ENCODE data around the gene CUL4A. TPM values are rescaled to one million over a fixed set of nuclear protein-coding genes. Genes with fewer than 3 reads are reported as not detected.

The CUL4A gene
- polyA plus RNA-seq, 1 experiment: 75.4 TPM

DNA sequence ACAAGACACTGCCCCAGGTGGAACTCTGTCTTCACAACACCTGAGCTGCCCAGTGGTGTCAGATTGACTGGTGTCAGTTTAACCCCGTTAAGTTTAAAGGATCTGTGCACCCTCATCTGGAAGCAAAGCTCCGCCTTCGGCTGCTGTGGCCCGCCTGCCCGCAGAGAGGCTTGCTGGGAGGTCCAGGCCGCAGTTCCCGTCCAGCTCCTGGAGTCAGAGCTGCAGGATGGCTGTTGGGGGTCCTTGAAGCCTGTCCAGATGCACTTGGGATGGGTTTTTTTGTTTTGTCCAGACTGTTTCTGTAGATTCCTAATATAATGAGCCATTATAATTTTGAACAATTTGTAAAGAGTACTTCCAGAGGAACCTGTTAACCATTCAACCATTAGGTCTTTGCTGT, 16.1 kb downstream of the CUL4A start:
- no peak overlapping the region for H3K4me3 ChIP-seq (ENCODE audit: low read depth, low read length)
- no peak for DNase-seq (ENCODE audit: low read depth, low spot score)
- H3K27ac ChIP-seq (ENCODE audit: low read depth, low read length): no peak overlapping the region
- H3K27me3 ChIP-seq (ENCODE audit: control insufficient read depth, insufficient read depth, low read length): no peaks in the 10 kb centered on the region
- no peaks in the 10 kb centered on the region for H3K9me3 ChIP-seq (ENCODE audit: control insufficient read depth, insufficient read depth, low read length)
- ChIA-PET POLR2A (interaction anchor here (0.9 kb wide), 1 partner anchor 16 kb away, joined by 3 read pairs; the partner anchor contains the start of gene CUL4A), CTCF (no interaction called here)
- TF ChIP-seq, protein P1, sequence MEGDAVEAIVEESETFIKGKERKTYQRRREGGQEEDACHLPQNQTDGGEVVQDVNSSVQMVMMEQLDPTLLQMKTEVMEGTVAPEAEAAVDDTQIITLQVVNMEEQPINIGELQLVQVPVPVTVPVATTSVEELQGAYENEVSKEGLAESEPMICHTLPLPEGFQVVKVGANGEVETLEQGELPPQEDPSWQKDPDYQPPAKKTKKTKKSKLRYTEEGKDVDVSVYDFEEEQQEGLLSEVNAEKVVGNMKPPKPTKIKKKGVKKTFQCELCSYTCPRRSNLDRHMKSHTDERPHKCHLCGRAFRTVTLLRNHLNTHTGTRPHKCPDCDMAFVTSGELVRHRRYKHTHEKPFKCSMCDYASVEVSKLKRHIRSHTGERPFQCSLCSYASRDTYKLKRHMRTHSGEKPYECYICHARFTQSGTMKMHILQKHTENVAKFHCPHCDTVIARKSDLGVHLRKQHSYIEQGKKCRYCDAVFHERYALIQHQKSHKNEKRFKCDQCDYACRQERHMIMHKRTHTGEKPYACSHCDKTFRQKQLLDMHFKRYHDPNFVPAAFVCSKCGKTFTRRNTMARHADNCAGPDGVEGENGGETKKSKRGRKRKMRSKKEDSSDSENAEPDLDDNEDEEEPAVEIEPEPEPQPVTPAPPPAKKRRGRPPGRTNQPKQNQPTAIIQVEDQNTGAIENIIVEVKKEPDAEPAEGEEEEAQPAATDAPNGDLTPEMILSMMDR (IDR thresholded peaks at IDR 0.05; ENCODE audit: low read depth, low read length): no peak

DNA sequence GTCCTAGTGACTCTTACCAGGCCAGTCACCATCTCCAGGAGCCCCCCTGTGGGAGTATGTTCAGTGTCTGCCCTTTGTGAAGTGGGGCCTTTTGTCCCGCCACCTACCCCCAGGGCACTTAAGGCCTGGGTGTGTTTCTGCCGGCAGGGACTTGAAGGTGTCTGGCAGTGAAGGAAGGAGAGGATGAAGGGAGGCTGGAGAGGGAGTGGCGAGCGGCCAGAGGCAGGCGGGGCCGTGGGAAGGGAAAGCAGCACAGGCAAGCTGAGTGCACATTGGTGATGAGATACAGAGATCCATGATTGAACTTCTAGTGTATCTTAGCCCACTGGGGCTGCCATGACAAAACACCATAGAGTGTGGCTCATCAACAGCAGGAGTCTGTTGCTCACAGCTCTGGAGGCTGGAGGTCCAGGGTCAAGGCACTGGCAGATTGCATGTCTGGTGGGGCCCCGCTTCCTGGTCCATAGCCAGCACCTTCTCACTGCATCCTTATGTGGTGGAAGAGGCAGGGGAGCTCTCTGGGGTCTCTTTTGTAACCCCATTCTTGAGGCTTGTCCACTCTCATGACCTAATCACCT, 17.5 kb downstream of the CUL4A start:
- no peak overlapping the region for H3K4me3 ChIP-seq (ENCODE audit: low read depth, low read length)
- ChIA-PET CTCF (no interaction called here), POLR2A (no interaction called here)
- no peaks in the 10 kb centered on the region for H3K27me3 ChIP-seq (ENCODE audit: control insufficient read depth, insufficient read depth, low read length)
- DNase-seq (ENCODE audit: low read depth, low spot score): no peak
- TF ChIP-seq, protein P1 (IDR thresholded peaks at IDR 0.05; ENCODE audit: low read depth, low read length): no peak
- H3K27ac ChIP-seq (ENCODE audit: low read depth, low read length): no peak overlapping the region
- no peaks in the 10 kb centered on the region for H3K9me3 ChIP-seq (ENCODE audit: control insufficient read depth, insufficient read depth, low read length)

DNA sequence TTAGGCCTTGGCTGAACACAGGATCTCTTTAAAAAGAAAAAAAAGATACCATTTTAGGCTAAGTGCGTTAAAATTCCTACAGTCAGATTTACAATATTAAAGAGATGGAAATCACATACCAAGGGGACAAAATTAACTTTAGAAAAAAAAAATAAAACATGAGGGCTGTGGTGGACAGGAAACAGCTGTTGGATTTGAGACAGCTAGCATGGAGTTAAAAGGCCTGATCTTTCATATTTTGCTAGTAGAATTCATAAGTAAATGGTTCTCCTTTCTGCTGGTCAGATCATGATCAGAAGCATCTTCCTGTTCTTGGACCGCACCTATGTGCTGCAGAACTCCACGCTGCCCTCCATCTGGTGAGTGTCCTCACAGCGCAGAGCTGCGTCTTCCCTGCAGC, 19.7 kb downstream of the CUL4A start:
- H3K9me3 ChIP-seq (ENCODE audit: control insufficient read depth, insufficient read depth, low read length): no peaks in the 10 kb centered on the region
- POLR2A ChIA-PET: interaction anchor here (1.3 kb wide), 1 partner anchor 20 kb away, joined by 3 read pairs; the partner anchor contains the start of gene CUL4A
- TF ChIP-seq, protein P1 (IDR thresholded peaks at IDR 0.05; ENCODE audit: low read depth, low read length): no peak
- CTCF ChIA-PET: no interaction called here
- H3K27me3 ChIP-seq (ENCODE audit: control insufficient read depth, insufficient read depth, low read length): no peaks in the 10 kb centered on the region
- H3K27ac ChIP-seq (ENCODE audit: low read depth, low read length): no peak overlapping the region
- no peak for DNase-seq (ENCODE audit: low read depth, low spot score)
- H3K4me3 ChIP-seq (ENCODE audit: low read depth, low read length): no peak overlapping the region

DNA sequence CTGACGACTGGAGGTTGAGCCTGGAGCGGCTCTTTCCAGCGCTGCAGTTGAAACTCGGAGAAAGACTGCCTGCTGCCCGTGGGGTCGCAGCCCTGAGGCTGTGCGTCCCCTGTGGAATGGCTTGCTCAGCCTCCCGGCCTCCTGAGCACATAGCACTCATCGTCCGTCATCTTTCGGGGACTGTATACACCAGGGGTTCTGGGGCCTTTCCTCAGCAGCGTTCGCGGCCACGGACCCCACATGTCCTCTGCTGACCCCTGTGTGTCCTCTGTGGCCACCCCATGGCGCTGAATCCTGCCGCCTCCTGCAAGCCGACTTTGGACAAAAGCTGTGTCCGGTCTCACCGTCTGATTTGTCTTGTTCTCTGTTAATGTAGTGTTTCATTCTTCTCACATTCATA, 20.4 kb downstream of the CUL4A start:
- Histone ChIP-seq H3K4me3 (ENCODE audit: low read depth, low read length) (no peak overlapping the region), H3K27ac (ENCODE audit: low read depth, low read length) (no peak overlapping the region), H3K9me3 (ENCODE audit: control insufficient read depth, insufficient read depth, low read length) (no peaks in the 10 kb centered on the region), H3K27me3 (ENCODE audit: control insufficient read depth, insufficient read depth, low read length) (no peaks in the 10 kb centered on the region)
- no peak for DNase-seq (ENCODE audit: low read depth, low spot score)
- TF ChIP-seq, protein P1 (IDR thresholded peaks at IDR 0.05; ENCODE audit: low read depth, low read length): no peak
- CTCF ChIA-PET: interaction anchor here (1.0 kb wide), 1 partner anchor 9 kb away, joined by 4 read pairs; no protein-coding TSS in a partner anchor
- POLR2A ChIA-PET: interaction anchor here (1.4 kb wide), 1 partner anchor 20 kb away, joined by 4 read pairs; the partner anchor contains the start of gene CUL4A

DNA sequence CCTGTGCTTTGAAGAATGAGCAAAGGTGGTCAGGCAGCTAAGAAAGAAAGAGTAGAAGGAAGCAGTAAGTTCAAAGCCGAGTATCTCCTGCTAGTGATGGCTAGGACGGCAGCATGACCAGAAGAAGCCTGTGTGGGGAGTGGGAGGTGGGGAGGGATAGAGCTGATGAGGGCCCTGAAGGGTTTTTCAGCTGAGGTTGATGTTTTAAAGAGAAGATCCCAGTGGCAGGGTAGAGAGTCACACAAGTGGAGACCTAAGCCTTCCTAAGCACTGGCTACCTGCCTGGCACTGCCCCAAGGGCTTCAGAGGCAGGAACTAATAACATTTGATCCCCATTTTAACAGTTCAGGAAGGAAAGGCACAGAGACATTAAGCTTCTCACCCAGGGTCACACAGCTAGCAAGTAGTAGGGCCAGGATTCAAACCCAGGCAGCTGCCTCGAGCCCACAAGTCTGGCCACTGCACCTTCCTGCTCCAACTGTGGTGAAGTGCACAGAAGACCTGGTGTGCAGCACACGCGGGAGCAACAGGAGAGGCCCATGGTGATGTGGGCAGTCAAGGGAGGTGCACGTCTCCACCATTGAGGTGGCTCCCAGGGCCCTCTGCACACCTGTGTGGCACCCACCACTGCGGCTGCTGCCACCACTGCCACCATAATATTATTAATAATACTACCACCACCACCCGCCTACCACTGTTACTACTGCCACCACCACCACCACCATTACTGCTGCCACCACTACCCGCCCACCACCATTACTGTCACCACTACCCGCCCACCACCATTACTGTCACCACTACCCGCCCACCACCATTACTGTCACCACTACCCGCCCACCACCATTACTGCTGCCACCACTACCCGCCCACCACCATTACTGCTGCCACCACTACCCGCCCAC, 22.1 kb downstream of the CUL4A start:
- no peaks in the 10 kb centered on the region for H3K9me3 ChIP-seq (ENCODE audit: control insufficient read depth, insufficient read depth, low read length)
- ChIA-PET POLR2A (no interaction called here), CTCF (no interaction called here)
- DNase-seq (ENCODE audit: low read depth, low spot score): no peak
- H3K4me3 ChIP-seq (ENCODE audit: low read depth, low read length): no peak overlapping the region
- TF ChIP-seq, protein P1 (IDR thresholded peaks at IDR 0.05; ENCODE audit: low read depth, low read length): no peak
- H3K27me3 ChIP-seq (ENCODE audit: control insufficient read depth, insufficient read depth, low read length): no peaks in the 10 kb centered on the region
- no peak overlapping the region for H3K27ac ChIP-seq (ENCODE audit: low read depth, low read length)

Measured in AG04450 (cell line).